SK-N-SH (cell line): ENCODE data around the gene DCAF10.

ENCODE experiments used
- CTCF ChIP-seq: fragments of 200-600 bp; sonication (generic); IDR thresholded peaks from 2 replicates; pipeline ENCODE4 v1.6.1; 2017; ENCODE audit warnings: antibody characterized with exemption, mild to moderate bottlenecking, moderate library complexity
- ELF1 ChIP-seq: IDR thresholded peaks from 2 replicates; pipeline ENCODE4 v1.4.0; 2012
- EP300 ChIP-seq, 2 experiments: IDR thresholded peaks; 2 replicates each; pipeline versions ENCODE4 v1.4.0 to v1.6.1; 2012; ENCODE audit warnings: borderline replicate concordance in 1 of 2, low read depth in 1 of 2, low read length in 1 of 2
- EZH2phosphoT487 ChIP-seq: fragments of 200-600 bp; sonication (generic); IDR thresholded peaks from 2 replicates; pipeline ENCODE4 v1.6.1; 2017; ENCODE audit warnings: low read depth, mixed run types, mild to moderate bottlenecking, antibody characterized with exemption, moderate library complexity, borderline replicate concordance
- MAX ChIP-seq: IDR thresholded peaks from 2 replicates; pipeline ENCODE4 v1.4.0; 2012; ENCODE audit warnings: low read depth
- MEF2A ChIP-seq: IDR thresholded peaks from 2 replicates; pipeline ENCODE4 v1.4.0; 2012; ENCODE audit warnings: low read depth, borderline replicate concordance
- NRF1 ChIP-seq: IDR thresholded peaks from 2 replicates; pipeline ENCODE4 v1.6.1; 2012; ENCODE audit warnings: low read depth, mild to moderate bottlenecking, low read length
- PBX3 ChIP-seq: IDR thresholded peaks from 2 replicates; pipeline ENCODE4; 2012
- POLR2AphosphoS5 ChIP-seq: IDR thresholded peaks from 2 replicates; pipeline ENCODE4 v1.6.1; 2012; ENCODE audit warnings: low read depth, low read length
- RCOR1 ChIP-seq: fragments of 150-350 bp; IDR thresholded peaks from 2 replicates; pipeline ENCODE4 v1.6.1; 2017; ENCODE audit warnings: antibody characterized with exemption, low read length
- REST ChIP-seq: IDR thresholded peaks from 2 replicates; pipeline ENCODE4 v1.6.1; 2012; ENCODE audit warnings: mild to moderate bottlenecking, low read depth, low read length, moderate library complexity
- SMC3 ChIP-seq: IDR thresholded peaks from 2 replicates; pipeline ENCODE4 v1.6.1; 2012; ENCODE audit warnings: low read depth, low read length, improper control_type of control experiment
- USF2 ChIP-seq: fragments of 150-350 bp; IDR thresholded peaks from 2 replicates; pipeline ENCODE4 v1.6.1; 2017; ENCODE audit warnings: antibody characterized with exemption, low read length, low read depth, borderline replicate concordance

GRCh38 chr9:37905131-37905505 is 104.5 kb downstream of the DCAF10 start:
- no peak for TF ChIP-seq MAX
- no peak for TF ChIP-seq CTCF
- no peak for TF ChIP-seq MEF2A
- TF ChIP-seq EP300 (IDR thresholded peaks at IDR 0.05; ENCODE audit: borderline replicate concordance in 1 of 2, low read depth in 1 of 2, low read length in 1 of 2) = no peak
- no peak for TF ChIP-seq PBX3
- TF ChIP-seq REST = no peak
- TF ChIP-seq SMC3 = no peak
- no peak for TF ChIP-seq USF2
- no peak for TF ChIP-seq ELF1
- no peak for TF ChIP-seq POLR2AphosphoS5
- TF ChIP-seq EZH2phosphoT487 = no peak
- no peak for TF ChIP-seq NRF1
- no peak for TF ChIP-seq RCOR1
